GM18868 (cell line): Measurements from ENCODE around the gene PRPF6.
"Not testable (repeated sequence)": the region's sequence is repeated elsewhere in the genome, so short reads cannot be mapped to it uniquely, and the experiment has no call there.

Experiments used
- ATAC-seq: cut with Tn5 transposase; IDR thresholded peaks from one replicate; pipeline ENCODE4 v1.9.1; 2021; ENCODE audit warnings: mild to moderate bottlenecking, moderate library complexity; ENCODE audit not compliant: unreplicated experiment

The PRPF6 gene

DNA sequence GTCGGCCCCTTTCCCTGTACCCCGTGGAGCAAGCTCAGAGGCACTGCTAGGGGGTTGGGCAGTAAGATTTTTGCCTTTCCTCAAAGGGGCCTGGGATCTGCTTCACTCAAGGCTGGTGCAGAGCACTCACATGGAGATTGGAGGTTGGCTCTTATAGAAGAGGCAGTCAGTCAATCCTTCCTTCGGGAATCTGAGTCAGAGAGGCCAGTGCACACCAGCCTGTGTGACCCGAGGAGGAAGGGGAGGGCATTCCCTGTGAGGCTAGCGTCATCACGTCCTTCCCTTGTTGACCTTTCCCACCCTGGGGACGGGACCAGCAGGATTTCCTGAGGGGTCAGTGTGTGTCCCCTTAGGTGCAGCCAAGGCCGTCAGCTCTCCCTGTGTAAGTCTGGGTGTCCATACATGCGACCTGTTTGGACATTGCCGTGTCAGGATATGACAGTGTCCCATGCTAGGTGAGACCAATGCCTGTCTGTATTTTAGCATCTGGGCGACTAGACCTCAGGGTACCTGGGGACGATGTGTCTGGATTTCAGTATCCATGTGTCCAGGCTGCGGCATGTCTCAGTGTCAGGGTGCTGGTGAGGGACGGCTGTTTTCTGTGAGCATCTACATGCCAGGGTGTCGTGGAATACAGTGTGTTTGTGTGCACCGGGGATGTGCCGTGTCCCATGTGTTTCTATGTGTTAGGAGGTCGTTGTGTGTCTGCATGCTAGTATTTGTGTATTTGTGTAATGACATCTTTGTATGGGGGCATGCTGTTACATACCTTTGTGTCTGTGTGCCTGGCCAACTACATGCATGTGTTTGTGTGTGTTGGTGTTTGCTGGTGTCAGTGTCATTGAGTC lies 8.4 kb upstream of the PRPF6 start:
- no peak for ATAC-seq

DNA sequence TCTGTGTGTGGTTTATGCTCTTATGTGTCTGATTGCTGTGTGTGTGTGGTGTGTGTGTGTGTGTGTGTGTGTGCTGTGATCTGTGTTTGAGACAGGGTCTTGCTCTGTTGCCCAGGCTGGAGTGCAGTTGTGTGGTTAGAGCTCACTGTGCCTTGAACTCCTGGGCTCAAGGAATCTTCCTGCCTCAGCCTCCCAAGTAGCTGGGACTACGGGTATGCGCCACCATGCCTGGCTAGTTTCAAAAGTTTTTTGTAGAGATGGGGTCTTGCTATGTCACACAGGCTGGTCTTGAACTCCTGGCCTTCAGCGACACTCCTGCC lies 7.8 kb upstream of the PRPF6 start:
- ATAC-seq: no peak

DNA sequence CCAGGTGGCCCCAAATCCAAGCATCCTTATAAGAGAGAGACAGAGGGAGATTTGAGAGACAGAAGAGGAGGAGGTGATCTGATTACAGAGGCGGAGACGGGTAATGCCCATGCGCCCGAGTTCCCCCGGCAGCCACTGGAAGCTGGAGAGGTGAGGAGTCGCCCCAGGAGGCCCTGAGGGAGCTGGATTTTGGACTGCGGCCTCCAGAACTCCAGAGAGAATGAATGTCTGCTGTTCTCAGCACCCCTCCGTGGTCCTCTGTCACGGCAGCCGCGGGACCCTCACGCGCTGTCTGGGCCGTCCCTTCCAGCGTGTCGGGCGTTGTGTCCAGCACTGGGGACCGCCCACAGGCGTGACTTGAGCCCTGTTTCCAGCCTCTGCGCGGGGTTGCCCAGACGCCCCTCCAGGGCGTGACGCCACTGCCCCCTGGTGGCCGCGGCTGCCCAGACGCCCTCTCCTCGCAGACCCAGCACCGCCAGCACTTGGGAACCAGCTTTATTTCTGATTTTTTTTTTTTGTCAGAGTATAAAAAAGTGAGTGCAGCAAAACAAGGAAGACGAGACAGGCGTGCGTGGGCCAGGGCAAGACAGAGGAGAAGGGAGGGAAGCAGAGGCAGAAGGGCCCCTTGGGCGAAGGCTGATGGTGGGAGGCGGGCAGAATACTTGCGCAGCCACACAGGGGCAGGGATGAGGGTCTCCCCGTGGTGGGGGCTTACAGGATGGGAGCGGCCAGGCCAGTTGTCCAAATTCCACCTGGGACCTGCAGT lies 7.1 kb upstream of the PRPF6 start:
- no peak for ATAC-seq

DNA sequence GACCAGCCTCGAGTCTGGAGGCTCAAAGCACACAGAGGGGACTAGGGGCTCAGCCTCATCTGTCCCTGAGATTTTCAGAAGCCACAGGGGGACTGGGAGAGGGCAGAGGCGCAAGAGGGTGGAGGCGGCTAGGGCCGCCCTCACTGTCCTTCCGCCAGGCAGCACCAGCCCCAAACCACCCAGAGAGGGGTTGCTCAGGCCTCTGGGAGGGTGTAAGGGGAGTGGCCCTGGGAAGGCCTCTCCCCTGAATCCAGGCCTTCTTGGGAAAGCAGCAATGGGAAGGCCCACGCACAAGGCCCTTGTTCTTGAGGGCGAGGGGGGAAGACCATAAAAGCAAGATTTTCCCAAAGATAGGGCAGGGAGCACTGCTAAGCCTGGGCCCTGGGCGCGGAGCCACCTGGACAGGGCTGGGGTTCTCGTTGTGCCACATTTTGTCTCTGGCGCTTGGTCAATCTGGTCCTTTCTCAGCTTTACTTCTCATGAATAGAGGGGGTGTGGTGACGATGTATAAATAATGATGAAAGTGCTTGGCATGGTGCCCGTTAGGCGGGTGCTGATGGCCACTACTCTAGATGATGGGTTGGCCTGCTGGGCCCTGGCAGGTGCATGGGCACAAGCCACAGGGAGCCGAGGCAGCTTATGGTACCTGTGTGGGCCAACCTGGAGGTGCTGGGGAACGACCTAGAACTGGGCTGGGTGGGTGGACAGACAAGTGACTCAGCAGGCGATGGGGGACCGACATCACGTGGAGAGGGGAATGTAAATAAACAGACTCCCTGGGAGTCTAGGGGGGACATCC lies 6.3 kb upstream of the PRPF6 start:
- ATAC-seq: no peak

DNA sequence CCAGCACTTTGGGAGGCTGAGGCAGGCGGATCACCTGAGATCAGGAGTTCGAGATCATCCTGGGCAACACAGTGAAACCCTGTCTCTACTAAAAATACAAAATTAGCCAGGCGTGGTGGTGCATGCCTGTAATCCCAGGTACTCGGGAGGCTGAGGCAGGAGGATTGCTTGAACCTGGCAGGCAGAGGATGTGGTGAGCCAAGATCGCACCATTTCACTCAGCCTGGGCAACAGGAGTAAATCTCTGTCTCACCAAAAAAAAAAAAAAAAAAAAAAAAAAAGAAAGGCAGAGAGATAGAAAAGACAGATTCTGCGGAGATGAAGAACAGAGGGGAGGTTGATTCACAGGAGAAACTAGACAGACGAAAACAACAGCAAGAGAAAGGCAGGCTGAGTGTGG lies 4.4 kb upstream of the PRPF6 start:
- ATAC-seq: not testable (repeated sequence)

DNA sequence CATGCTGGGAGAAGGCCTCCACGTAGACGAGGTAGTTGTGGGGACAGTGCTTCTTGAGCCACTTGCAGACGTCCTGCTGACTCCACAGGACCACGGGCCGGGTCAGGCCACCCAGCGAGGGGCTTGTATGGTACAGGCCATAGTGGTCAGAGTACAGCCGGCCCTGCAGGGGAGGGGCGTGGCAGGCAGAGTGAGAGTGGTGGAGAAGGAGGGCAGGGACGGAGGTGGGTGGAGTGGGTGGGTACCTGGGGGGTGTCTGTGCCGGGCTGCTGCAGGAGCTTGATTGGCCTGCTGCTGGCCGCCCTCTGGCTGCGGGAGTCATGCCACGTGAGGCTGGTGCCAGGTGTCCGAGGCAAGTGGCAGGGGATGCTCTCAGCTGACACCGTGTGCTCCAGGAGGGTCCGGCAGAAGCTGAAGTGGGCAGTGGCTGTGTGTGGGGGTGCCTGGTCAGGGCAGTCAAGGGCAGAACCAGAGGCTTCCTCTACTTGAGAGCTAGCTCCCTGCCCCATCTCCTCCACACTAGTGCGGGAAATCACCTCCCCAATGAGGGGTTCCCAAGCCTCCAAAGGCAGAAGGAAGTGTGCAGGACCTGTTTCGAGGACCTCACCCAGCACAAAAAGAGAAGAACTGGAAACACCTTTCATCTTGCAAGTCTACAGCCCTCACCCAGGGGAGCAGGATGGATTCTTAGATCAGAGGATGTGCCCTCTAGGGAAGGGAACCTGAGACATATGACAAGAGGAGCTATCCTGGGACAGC lies 3.8 kb upstream of the PRPF6 start:
- ATAC-seq: no peak

DNA sequence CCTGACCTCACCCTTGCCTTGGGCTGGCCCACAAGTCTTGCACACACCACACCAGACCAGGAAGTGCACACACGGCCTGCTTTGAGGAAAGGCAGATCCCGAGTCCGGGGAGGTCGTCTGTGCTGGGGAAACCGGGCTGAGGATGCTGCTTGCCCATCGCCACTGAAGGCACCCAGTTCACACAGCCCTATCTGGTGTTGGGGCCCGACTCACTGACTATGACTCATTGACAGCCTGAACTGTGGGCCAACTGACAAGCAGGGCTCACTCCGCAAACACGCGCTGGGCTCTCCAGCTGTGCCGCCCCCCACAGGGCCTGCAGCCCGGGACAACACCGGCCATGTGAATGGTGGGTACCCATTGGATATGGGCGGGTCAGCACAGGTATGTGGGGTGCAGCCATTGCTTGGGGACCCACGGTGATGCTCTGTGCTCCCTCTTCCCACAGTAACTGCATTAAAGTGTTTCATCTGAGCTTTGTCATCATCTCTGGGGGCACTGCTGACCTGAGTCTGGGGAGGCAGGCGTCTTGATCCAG lies 3.1 kb upstream of the PRPF6 start:
- ATAC-seq: no peak

DNA sequence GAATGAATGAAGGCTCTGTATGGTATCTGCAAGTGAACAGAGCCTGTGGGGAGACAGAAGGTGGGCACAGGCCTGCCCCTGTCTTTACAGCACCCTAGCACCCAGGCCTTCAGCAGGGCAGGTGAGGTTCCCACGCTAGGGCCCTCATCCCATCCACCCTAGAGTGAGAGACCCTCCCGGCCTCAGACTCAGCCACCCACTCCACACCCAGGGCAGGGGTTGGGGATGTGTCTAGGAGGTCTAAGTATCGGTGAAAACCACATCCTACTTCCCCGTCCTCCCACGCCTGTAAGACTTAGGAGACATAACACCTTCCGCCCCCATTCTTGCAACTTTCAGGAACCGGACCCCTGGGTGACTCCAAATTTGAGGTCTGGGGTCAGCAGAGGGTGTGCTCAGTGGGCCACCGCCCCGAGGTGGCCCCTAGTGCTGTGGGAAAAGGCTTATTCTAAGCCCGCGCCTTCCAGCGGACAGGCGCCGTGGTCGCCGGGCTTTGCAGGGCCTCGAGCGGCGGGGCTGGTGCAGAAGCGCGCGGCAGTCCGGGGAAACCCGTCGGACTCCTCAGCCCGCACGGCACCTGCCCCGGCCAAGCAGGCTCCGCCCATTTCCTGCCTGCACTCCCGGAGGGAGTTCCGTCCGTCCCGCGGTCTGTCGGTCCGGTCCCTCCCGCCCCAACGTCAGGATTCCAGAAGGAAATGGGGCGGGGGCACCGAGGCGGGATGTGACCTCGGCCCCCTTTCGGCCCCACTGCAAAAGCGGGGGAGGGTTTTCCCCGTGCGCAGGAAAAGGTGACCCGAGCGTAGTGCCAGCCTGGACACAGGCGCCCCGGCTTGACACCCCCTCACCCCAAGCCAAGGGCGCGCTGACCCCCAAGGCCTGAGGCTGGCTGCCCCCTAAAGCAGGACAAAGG lies 2.4 kb upstream of the PRPF6 start:
- ATAC-seq: peak; percentile 42

DNA sequence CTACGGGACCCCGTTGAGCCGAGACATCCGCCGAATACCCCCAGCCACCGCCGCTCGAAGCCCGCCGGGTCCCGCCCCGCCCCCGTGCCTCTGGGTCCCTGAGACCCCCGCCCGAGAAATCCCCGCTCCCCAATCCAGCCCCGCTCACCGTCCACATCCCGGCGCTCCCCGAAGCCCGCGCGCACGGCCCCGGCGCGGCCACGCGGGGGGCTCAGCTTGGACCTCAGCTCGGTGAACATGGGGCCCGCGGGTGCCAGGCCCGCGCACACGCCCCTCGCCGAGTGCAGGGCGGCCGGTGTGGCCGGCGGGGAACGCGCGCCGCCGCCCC lies 1.7 kb upstream of the PRPF6 start:
- ATAC-seq: no peak

DNA sequence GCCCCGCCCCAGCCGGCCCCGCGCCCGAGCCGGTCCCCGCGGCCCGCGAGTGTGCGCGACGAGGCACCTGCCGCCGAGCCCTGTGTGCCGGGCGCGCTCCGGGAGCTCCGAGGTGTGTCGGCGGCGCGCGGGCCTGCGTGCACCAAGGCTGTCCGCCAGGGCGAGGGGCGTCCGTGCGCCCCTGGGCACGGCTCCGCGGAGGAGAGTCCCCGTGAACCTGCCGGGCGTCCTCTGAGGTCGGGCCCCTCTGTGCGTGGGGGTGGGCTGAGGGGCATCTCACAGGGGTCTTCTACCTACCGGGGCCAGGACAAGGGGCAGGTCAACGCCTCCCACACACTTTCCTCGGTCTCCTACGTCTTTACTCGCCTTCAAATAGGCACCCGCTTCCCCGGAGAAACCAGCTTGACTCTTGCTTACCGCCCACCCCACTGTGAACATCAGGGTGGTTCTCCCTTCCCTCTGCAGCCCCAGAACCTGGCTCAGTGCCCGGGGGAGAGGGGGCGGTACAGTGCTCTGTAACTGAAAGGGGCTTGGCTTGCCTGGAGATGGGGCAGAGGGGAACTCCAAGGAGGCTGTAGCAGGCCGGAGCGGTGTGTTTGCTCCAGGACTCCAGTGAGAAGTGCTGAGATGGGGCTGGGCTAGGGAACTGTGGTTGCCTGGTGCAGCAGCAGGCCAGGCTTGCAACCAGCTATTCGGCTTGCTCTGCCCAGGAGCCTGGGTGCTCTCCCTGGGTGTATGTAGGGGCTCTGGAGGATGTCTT lies 1.2 kb upstream of the PRPF6 start, which contains the start of gene SAMD10:
TSS of gene SAMD10 (minus strand) at position 86 of the 760 bp plus-strand sequence. CDS start 175 bp downstream, outside the sequence.
- peak; percentile 52 for ATAC-seq

DNA sequence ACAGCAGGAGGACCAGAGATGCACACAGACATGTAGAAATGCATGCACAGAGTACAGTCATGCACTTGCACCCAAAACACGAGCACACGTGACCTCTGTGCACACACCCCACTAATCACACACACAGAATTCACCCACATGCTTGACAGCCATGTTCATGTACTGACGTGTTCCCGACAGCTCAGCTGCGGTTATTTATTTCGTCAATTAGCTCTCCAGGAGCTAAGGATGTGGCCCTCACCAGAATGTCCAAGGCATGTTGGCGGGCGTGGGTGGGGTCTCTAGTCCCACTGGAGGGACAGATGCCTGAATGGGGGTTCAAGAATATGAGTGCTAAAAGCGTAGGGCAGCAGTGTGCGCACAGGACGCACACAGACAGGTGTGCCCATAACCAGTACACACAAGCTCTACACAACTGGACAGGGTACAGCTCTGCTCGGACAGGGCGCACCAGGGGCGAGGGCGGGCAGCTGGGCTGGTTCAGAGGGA lies 571 bp upstream of the PRPF6 start:
- ATAC-seq: peak; percentile 13

DNA sequence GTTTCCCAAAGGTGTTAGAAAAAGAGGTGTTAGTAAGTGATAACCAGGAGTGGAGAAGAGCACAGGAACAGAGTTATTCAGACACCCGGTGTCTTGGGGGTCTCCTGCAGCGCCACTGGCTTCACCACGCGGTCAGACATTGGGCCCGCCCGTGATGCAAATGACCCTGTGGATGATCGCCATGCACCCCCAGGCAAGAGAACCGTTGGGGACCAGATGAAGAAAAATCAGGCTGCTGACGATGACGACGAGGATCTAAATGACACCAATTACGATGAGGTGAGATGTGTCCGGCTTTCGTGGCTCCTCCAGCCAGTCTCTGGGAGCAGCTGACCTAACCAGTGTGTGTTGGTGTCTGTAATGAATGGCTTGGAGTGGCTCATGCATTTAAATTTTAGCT lies 2.0 kb downstream of the PRPF6 start:
- no peak for ATAC-seq

DNA sequence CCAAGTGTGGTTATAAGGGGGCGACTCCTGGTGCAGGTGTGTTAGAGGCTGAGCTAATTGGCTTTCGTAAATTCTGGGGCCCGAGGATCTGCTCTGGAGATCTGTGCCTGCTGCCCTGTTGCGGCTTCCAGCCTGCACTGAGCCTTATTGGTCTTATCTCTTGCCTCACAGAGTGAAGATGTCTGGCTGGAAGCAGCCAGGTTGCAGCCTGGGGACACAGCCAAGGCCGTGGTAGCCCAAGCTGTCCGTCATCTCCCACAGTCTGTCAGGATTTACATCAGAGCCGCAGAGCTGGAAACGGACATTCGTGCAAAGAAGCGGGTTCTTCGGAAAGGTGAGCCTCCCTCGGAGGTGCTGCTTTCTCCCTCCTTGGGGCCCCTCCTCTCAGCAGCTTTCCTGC lies 20.0 kb downstream of the PRPF6 start:
- ATAC-seq: no peak

DNA sequence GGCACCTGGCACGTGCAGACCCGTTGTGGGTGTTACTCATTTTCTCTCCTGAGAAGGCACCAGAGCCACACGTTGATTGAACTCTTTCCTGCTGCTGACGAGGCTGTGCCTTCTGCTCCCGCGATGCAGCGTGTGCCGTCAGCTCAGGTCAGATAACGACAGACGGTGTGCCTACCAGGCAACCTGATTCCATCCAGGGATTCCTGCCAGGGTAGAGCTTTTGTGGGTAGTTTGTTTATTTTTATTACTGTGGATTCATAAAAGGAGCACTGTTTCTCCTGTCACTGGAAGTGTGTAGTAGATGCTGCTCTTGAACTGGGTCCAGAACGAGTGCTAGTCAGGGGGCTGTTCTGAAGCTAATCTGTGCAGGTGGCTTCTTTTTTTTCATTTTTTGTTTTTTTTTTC lies 20.7 kb downstream of the PRPF6 start:
- ATAC-seq: no peak

DNA sequence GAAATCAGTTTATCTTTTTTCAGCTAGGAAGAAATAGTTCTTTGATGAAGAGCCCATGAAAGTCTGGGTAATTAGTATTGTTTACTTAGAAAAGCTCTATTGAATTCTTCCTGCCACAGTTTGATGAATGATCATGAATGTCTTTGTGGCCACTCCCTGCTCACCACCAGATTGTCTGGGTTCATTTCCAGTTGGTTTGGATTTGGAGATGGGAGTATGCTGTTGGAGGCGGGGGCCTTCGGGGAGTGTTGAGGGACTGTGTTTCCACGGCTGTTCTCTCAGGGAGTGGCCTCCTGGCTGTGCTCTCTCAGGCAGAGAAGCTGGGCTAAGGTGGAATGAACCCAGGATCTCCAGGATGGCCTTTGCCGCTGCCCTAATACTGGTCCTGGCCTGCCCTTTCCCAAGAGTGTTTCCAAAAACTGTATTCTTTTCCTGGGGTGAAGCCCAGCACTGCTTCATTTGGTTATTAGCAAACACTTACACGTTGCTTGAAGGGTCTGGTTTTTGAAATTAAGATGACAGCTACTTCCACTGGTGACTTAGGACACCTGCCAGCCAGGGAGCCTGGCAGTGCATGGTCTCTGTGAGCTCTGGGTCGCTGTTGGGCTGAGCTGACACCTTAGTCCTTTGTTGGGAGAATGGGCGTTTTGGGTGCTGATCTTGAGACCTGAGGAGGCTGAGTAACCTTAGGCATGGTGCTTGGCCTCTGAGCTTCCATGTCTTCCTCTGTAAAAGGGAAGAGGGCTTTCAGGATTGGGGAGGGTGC lies 23.2 kb downstream of the PRPF6 start:
- ATAC-seq: no peak

DNA sequence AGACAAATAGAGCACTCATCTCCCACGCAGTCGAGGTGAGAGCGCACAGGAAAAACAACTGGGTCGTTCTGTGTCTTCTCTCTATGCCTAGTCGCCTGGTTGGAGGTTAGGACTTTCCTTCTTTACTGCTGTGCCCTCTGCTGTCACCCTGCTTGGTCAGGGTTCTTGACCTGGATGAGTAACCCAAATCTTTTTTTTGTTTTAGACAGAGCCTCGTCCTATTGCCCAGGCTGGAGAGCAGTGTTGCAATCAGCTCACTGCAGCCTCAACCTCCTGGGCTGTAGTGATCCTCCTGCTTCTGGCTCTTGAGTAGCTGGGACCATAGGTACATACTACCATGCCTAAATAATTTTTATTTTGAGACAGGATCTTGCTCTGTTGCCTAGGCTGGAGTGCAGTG lies 24.5 kb downstream of the PRPF6 start:
- ATAC-seq: no peak

DNA sequence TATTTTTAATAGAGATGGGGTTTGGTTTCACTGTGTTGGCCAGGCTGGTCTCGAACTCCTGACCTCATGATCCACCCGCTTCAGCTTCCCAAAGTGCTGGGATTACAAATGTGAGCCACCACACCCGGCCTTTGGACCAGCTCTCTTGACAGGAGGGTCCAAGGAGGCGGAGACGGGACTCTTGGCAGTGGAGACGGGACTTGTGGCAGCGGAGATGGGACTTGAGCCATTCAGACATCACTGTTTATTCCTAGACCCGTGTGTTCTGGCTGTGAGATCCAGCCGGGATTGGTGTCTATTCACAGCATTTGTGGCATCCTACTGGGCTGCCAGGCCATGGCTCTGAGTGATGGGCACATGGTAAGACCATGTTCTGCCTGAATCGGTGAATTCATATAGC lies 25.6 kb downstream of the PRPF6 start:
- ATAC-seq: no peak

DNA sequence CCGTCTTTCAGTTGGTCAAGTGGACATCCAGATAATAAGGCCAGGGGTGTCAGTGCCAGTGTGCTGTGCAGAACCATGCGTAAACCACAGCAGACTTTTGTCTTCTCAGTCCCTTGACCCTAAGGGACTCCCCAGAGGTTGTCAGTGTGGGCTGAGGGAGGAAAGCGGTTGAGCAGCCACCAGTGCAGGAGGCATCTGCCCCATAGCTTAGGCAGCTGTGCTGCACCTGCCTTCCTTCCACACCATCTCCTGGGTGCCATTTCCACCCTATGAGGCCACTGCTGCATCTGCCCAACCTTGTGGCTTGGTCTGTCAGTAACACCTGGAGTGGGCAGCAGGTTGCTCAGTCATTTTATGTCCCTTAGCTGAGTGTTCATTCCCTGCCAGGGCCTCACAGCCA lies 26.0 kb downstream of the PRPF6 start:
- ATAC-seq: no peak
